ENCODE data around the gene CD79B. TPM values are rescaled to one million over a fixed set of nuclear protein-coding genes. Genes with fewer than 3 reads are reported as not detected.

The CD79B gene
- polyA plus RNA-seq, 1 of the 3 experiments (the other 2 are of a cell fraction): 0.10 TPM

- peaks cover 6% of the 10 kb centered on the region; the same call in 1 of the 2 replicates for H3K27me3 ChIP-seq (ENCODE audit: insufficient read depth)
- 78% methylated on average over 9 of the region's 9 CpGs for WGBS (ENCODE audit: low lambda C conversion rate)
- H3K9ac ChIP-seq: no peak overlapping the region
- no peaks in the 10 kb centered on the region for H3K9me3 ChIP-seq
- no peak overlapping the region for H2AFZ ChIP-seq (ENCODE audit: low read depth)
- no peaks in the 10 kb centered on the region for H3K4me1 ChIP-seq (ENCODE audit: control insufficient read depth in 1 of 2, insufficient read depth in 2 of 2, low read depth in 1 of 2, low read length in 1 of 2)
- H3K9me2 ChIP-seq: no peaks in the 10 kb centered on the region
- DNase-seq: no peak
- no peaks in the 10 kb centered on the region for H4K20me1 ChIP-seq (ENCODE audit: insufficient read depth)
- H3F3A ChIP-seq (replicated peaks; ENCODE audit: insufficient read depth): no peaks in the 10 kb centered on the region
- no peaks in the 10 kb centered on the region for H3K79me2 ChIP-seq (ENCODE audit: insufficient read depth)
- no peak overlapping the region for H3K4me2 ChIP-seq
- H3K27ac ChIP-seq (ENCODE audit: low read depth in 2 of 2, low read length in 1 of 2): no peak overlapping the region
- H3K36me3 ChIP-seq (replicated peaks in 1 of 2; ENCODE audit: control insufficient read depth in 1 of 2, insufficient read depth in 2 of 2, low read length in 1 of 2): no peaks in the 10 kb centered on the region
- TF ChIP-seq NRF1 (IDR thresholded peaks at IDR 0.05; ENCODE audit: low read depth, low read length): no peak
- no peak for TF ChIP-seq JUND (IDR thresholded peaks at IDR 0.05)
- TF ChIP-seq ELF1 (IDR thresholded peaks at IDR 0.05): no peak
- TF ChIP-seq TEAD4 (IDR thresholded peaks at IDR 0.05; ENCODE audit: borderline replicate concordance, insufficient read depth): no peak
- TF ChIP-seq FOSL2 (IDR thresholded peaks at IDR 0.05; ENCODE audit: borderline replicate concordance, low read depth): no peak
- no peak for TF ChIP-seq RXRA (IDR thresholded peaks at IDR 0.05; ENCODE audit: borderline replicate concordance, low read depth)
- no peak for TF ChIP-seq EP300 (IDR thresholded peaks at IDR 0.05; ENCODE audit: borderline replicate concordance in 1 of 2, low read depth in 1 of 2, low read length in 1 of 2)
- TF ChIP-seq RAD21 (IDR thresholded peaks at IDR 0.05; ENCODE audit: low read length): no peak
- TF ChIP-seq, protein P1, sequence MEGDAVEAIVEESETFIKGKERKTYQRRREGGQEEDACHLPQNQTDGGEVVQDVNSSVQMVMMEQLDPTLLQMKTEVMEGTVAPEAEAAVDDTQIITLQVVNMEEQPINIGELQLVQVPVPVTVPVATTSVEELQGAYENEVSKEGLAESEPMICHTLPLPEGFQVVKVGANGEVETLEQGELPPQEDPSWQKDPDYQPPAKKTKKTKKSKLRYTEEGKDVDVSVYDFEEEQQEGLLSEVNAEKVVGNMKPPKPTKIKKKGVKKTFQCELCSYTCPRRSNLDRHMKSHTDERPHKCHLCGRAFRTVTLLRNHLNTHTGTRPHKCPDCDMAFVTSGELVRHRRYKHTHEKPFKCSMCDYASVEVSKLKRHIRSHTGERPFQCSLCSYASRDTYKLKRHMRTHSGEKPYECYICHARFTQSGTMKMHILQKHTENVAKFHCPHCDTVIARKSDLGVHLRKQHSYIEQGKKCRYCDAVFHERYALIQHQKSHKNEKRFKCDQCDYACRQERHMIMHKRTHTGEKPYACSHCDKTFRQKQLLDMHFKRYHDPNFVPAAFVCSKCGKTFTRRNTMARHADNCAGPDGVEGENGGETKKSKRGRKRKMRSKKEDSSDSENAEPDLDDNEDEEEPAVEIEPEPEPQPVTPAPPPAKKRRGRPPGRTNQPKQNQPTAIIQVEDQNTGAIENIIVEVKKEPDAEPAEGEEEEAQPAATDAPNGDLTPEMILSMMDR (IDR thresholded peaks at IDR 0.05): no peak
- TF ChIP-seq FOXJ3 (CRISPR knock-in tag; IDR thresholded peaks at IDR 0.05): no peak
- no peak for TF ChIP-seq RFX5 (IDR thresholded peaks at IDR 0.05; ENCODE audit: low read length)
- no peak for TF ChIP-seq YY1 (IDR thresholded peaks at IDR 0.05; ENCODE audit: low read depth)
- TF ChIP-seq TCF12 (IDR thresholded peaks at IDR 0.05): no peak
- TF ChIP-seq MEF2A (IDR thresholded peaks at IDR 0.05; ENCODE audit: borderline replicate concordance, low read depth): no peak
- no peak for TF ChIP-seq GABPA (IDR thresholded peaks at IDR 0.05; ENCODE audit: low read depth)
- TF ChIP-seq GATA2 (CRISPR knock-in tag; IDR thresholded peaks at IDR 0.05): no peak
- no peak for TF ChIP-seq REST (IDR thresholded peaks at IDR 0.05; ENCODE audit: low read depth, low read length)
- no peak for TF ChIP-seq SIN3A (IDR thresholded peaks at IDR 0.05; ENCODE audit: borderline replicate concordance, low read depth, low read length)
- ChIA-PET POLR2A (no interaction called here), CTCF (interaction anchor here (1.0 to 6.8 kb wide), 4 partner anchors 30 to 373 kb away, joined by 3 to 63 read pairs (median 17); partner anchors contain the start of genes CSHL1 and GH1)
- no peak overlapping the region for H3K4me3 ChIP-seq (ENCODE audit: low read depth in 2 of 2, low read length in 1 of 2)
Observed at GRCh38 chr17:63948521-63948920, 16.4 kb upstream of the CD79B start.
